GM12875 (cell line): ENCODE data around the gene TP53TG5.

ENCODE experiments used
- H3K4me3 ChIP-seq: one replicate; pipeline ENCODE4 v1.5.1; 2011; ENCODE audit warnings: low read depth, low read length, control low read depth
- TF ChIP-seq, protein P1 (sequence below): IDR thresholded peaks from 2 replicates; pipeline ENCODE4 v1.5.1; 2011; ENCODE audit warnings: low read depth, mild to moderate bottlenecking, control low read depth, inconsistent platforms, low read length, moderate library complexity, borderline replicate concordance; ENCODE audit not compliant: insufficient read depth

TP53TG5 gene

DNA sequence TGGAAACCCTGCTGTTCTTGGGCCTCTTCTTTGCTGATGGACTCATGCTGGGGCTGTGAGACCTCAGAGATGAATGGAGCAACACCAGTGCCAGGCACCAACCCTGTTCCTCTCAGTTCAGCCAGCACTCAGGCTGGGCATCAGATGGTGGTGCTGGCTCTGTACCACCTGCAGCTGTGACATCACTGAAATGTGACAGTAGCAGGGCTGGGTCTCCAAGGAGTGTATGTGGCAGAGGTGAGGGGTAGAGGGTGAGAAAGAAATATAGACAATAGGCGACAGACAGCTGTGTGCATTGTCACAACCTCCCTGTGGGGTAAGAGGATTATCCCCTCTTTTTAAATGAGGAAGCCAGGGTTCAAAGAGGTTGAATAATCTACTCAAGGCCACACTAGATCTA is at the start of gene TP53TG5:
TSS of gene TP53TG5 (minus strand) at position 135 of the 400 bp plus-strand sequence. CDS start at position 46, 89 bp downstream.
- TF ChIP-seq, protein P1, sequence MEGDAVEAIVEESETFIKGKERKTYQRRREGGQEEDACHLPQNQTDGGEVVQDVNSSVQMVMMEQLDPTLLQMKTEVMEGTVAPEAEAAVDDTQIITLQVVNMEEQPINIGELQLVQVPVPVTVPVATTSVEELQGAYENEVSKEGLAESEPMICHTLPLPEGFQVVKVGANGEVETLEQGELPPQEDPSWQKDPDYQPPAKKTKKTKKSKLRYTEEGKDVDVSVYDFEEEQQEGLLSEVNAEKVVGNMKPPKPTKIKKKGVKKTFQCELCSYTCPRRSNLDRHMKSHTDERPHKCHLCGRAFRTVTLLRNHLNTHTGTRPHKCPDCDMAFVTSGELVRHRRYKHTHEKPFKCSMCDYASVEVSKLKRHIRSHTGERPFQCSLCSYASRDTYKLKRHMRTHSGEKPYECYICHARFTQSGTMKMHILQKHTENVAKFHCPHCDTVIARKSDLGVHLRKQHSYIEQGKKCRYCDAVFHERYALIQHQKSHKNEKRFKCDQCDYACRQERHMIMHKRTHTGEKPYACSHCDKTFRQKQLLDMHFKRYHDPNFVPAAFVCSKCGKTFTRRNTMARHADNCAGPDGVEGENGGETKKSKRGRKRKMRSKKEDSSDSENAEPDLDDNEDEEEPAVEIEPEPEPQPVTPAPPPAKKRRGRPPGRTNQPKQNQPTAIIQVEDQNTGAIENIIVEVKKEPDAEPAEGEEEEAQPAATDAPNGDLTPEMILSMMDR, result no peak
- H3K4me3 ChIP-seq, result no peak within 1 kb of the TSS

DNA sequence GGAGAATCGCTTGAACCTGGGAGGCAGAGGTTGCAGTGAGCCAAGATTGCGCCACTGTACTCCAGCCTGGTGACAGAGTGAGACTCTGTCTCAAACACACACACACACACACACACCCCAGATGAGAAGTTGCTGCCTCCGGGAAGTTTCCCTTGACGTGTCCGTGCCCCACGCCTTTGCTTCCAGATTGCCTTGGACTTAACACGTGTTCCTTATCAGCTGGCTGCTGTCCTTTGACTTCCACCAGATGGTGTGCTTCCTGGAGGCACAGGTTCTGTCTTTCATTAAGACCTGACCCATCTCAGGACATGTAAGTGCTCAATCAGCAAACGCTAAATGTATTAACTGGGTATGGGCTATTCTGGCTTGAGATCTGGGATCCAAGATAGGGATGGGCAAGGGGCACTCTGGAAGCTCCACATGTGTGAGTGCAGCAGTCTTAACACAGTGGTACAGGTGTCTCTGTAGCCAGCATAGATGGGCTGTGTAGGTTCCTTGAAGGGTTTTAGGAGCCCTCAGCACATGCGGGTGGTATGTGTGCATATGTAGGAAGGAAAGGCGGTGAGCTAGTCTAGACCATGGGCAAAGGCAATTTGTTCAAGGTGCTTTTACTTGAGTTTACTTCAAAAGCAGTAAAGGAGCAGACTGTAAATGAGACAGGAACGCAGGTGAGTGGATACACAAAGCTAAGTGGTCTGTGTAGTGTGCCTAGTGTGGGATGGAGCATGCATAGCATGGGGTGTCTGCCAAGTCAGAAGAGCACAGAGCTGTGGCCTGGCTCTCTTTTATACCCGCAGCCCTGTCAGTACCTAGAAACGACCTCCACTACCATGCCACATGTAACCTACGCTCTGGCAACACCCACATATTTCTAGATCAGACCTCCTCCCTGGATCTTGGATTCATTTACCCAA is 49.4 kb upstream of the TP53TG5 start:
- H3K4me3 ChIP-seq, result no peak overlapping the region
- TF ChIP-seq, protein P1, result no peak

DNA sequence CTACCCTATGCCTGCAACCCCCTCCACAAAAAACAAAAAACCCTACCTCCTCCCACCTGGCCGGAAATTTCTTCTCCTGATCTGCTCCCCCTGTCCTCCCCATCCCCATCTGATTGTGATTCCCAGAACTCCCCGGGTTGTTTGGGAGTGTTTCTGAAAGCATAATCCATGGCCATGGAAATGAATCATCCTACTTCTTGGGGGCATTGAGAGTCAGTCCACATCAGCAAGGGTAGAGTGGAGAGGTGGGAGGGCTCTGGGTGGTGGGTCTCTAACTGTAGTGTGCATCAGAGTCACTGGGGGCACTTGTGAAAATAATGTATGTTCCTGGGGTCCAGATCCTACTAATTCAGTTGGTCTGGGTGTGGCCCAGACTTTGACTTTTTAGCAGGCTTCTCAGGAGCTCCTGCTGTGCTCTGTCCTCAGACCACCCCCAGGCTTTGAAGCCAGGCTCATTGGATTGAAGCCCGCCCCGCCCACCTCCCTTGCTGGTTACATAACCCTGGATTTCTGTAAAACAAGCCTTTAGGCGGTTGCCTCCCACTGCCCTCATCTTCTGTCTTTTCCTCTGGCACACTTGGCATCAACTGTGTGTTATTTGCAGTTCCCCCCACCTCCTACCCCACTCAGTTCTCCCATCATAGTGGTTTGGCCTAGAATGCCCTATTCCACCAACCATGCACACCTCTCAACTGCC is 48.3 kb upstream of the TP53TG5 start:
- H3K4me3 ChIP-seq, result no peak overlapping the region
- TF ChIP-seq, protein P1, result no peak

DNA sequence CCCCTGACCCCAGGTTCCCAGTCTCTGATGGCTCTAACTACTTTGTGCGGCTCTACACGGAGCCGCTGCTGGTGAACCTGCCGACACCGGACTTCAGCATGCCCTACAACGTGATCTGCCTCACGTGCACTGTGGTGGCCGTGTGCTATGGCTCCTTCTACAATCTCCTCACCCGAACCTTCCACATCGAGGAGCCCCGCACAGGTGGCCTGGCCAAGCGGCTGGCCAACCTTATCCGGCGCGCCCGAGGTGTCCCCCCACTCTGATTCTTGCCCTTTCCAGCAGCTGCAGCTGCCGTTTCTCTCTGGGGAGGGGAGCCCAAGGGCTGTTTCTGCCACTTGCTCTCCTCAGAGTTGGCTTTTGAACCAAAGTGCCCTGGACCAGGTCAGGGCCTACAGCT is 47.4 kb upstream of the TP53TG5 start:
- TF ChIP-seq, protein P1, result no peak
- H3K4me3 ChIP-seq, result no peak overlapping the region

DNA sequence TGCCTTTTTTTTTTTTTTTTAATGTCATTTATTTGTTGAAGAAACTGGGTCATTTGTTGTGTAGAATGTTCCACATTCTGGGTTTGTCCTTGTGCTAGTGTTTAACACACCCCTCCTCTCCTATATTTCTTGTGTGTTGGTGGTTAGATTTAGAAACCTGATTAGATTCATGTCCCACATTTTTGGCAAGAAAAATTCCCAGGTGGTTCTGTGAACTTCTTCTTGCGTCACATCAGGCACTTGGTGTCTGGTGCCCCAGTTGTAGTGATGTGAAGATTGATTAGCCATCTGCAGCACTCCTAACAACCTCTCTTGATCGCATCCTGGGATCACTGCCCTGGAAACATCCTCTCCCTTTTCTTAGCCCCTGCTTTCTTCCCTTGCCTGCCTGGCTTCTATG is 45.6 kb upstream of the TP53TG5 start:
- no peak overlapping the region for H3K4me3 ChIP-seq
- TF ChIP-seq, protein P1, result no peak

DNA sequence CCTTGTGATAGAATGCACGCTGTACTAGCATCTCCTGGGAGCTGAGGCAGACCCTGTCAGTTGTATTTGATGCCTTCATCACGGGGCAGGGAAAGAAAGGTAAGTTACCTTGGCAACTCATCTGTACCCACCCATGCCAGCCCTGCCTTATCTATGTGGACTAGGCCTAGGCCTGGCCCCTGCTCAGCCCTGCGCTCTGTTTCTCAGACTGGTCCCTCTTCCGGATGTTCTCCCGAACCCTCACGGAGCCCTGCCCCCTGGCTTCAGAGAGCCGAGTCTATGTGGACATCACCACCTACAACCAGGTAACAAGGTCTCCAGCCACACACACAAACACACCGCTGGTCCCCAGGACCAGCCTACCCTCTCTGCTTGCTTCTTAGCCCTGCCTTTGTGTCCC is 42.0 kb upstream of the TP53TG5 start:
- TF ChIP-seq, protein P1, result no peak
- no peak overlapping the region for H3K4me3 ChIP-seq
